Natural killer cell (primary cell): Measurements from ENCODE around the gene APRT. TPM values are rescaled to one million over a fixed set of nuclear protein-coding genes. Genes with fewer than 3 reads are reported as not detected.
A peak's percentile ranks its signal among the peaks of the same experiment; 100 is the strongest.

Experiments
- ATAC-seq, 3 donors: fragments of 150-1000 bp in 2 of 3; fragments of 200-7000 bp in 1 of 3; cut with Tn5 transposase; 1 replicate in 1 of 3; 2 replicates in 2 of 3; pipeline ENCODE4 v1.10.0; 2021; ENCODE audit warnings: mild to moderate bottlenecking in 2 of 3, moderate library complexity in 2 of 3
- DNase-seq, 2 donors: peaks; one replicate each; pipeline versions ENCODE4 v3.0.0 to v3.0.0-alpha.2; 2013 to 2021; ENCODE audit warnings: mixed read lengths in 1 of 2
- H3K27ac ChIP-seq: one replicate; pipeline ENCODE4 v1.5.1; 2013; ENCODE audit warnings: mild to moderate bottlenecking, low read length
- H3K27me3 ChIP-seq: one replicate; pipeline ENCODE4 v1.6.1; 2013; ENCODE audit warnings: low read length; ENCODE audit not compliant: control insufficient read depth, insufficient read depth
- H3K36me3 ChIP-seq: one replicate; pipeline ENCODE4 v1.6.1; 2013; ENCODE audit warnings: low read length; ENCODE audit not compliant: control insufficient read depth, insufficient read depth
- H3K4me1 ChIP-seq: one replicate; pipeline ENCODE4 v1.6.1; 2013; ENCODE audit warnings: low read length; ENCODE audit not compliant: control insufficient read depth, insufficient read depth
- H3K4me3 ChIP-seq: one replicate; pipeline ENCODE4 v1.5.1; 2013; ENCODE audit warnings: low read length
- H3K9me3 ChIP-seq: one replicate; pipeline ENCODE4 v1.6.1; 2013; ENCODE audit warnings: low read length; ENCODE audit not compliant: control insufficient read depth, insufficient read depth
- H3K27ac Mint-ChIP-seq, 2 donors: one replicate each; pipeline ENCODE4 v1.8.0; 2022; ENCODE audit warnings: mild to moderate bottlenecking in 2 of 2, mixed read lengths in 2 of 2, moderate library complexity in 1 of 2
- H3K27me3 Mint-ChIP-seq, 2 donors: one replicate each; pipeline ENCODE4 v1.8.0; 2022; ENCODE audit warnings: low read depth in 2 of 2, mixed read lengths in 2 of 2
- H3K36me3 Mint-ChIP-seq: one replicate; pipeline ENCODE4 v1.8.0; 2022; ENCODE audit warnings: mixed read lengths
- H3K4me1 Mint-ChIP-seq, 2 donors: one replicate each; pipeline ENCODE4 v1.8.0; 2022; ENCODE audit warnings: mixed read lengths in 2 of 2
- H3K4me3 Mint-ChIP-seq: one replicate; pipeline ENCODE4 v1.8.0; 2022; ENCODE audit warnings: mild to moderate bottlenecking, moderate library complexity, mixed read lengths
- H3K9me3 Mint-ChIP-seq, 2 donors: one replicate each; pipeline ENCODE4 v1.8.0; 2022; ENCODE audit warnings: mixed read lengths in 2 of 2
- WGBS: methylation state at CpG from one replicate; pipeline ENCODE4 v1.1.7; 2013; ENCODE audit warnings: missing lambda C conversion rate; ENCODE audit not compliant: insufficient coverage; 5-methylcytosine and 5-hydroxymethylcytosine counted together
- intact Hi-C: fragments of 100-400 bp; cut with micrococcal nuclease; formaldehyde crosslinking; loops from one replicate; pipeline ENCODE4 v1.14.2; 2022
- total RNA-seq, 4 donors: library from RNA; stranded (reverse); fragments of 120-200 nt in 1 of 4; gene quantifications; one replicate each; pipeline versions ENCODE4 v1.2.3 to v1.2.4, GENCODE V29; 2013 to 2022
- TF ChIP-seq, protein P1 (sequence below): fragments of 200-600 bp; IDR thresholded peaks from one replicate; pipeline ENCODE4 v1.8.0; 2022; ENCODE audit warnings: antibody characterized with exemption

Gene APRT
- total RNA-seq, 3 donors from 2014 or later (not counting 1 experiment from before 2014, with no cell fraction given), result 118 to 123 (median 120) TPM

DNA sequence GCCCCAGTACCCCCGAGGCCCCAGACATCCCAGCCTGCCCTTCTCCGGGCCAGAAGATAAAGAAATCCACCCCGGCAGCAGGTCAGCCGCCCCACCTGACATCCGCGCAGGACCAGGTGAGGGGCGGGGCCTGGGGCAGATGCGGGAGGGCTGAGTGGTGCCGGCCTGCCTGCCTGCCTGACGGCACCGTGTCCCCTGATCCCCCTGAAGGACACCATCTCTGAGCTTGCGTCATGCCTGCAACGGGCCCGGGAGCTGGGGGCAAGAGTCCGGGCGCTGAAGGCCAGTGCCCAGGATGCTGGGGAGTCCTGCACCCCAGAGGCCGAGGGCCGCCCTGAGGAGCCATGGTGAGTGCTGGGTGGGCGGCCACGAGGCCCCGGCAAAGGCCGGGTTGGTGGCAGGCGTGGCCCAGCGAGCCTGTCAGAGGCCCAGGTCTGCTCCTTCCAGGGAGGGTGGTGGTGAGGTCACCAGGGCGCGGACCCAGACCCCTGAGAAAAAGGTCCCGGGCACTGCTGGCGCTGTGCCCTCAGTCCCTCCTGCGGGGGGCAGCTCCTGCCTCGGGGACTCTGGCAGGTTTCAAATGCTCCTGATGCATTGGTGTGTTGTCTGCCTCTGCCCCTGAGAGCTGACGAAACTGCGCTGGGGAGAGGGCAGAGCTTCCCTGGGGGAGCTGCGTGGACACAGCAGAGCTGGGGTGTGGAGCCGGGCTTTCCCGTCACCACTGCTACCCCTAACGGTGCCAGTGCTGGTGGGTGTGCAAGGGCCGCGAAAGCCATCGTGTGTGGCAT is 7.0 kb downstream of the APRT start:
- DNase-seq, result no peak
- Mint-ChIP-seq H3K9me3 (no peaks in the 10 kb centered on the region), H3K27me3 (no peaks in the 10 kb centered on the region), H3K36me3 (no peaks in the 10 kb centered on the region), H3K4me1 (peaks cover 0 to 7% of the 10 kb centered on the region in 2 donors), H3K27ac (no peak overlapping the region), H3K4me3 (peak overlapping the region; percentile 67)
- Histone ChIP-seq H3K4me1 (peaks cover 27% of the 10 kb centered on the region), H3K4me3 (no peak overlapping the region), H3K36me3 (peaks cover 8% of the 10 kb centered on the region), H3K9me3 (no peaks in the 10 kb centered on the region), H3K27me3 (no peaks in the 10 kb centered on the region), H3K27ac (no peak overlapping the region)
- TF ChIP-seq, protein P1, sequence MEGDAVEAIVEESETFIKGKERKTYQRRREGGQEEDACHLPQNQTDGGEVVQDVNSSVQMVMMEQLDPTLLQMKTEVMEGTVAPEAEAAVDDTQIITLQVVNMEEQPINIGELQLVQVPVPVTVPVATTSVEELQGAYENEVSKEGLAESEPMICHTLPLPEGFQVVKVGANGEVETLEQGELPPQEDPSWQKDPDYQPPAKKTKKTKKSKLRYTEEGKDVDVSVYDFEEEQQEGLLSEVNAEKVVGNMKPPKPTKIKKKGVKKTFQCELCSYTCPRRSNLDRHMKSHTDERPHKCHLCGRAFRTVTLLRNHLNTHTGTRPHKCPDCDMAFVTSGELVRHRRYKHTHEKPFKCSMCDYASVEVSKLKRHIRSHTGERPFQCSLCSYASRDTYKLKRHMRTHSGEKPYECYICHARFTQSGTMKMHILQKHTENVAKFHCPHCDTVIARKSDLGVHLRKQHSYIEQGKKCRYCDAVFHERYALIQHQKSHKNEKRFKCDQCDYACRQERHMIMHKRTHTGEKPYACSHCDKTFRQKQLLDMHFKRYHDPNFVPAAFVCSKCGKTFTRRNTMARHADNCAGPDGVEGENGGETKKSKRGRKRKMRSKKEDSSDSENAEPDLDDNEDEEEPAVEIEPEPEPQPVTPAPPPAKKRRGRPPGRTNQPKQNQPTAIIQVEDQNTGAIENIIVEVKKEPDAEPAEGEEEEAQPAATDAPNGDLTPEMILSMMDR, result no peak
- WGBS, result 49% methylated on average over 39 of the region's 39 CpGs
- ATAC-seq, result no peak
- intact Hi-C loops, result no loop called here

DNA sequence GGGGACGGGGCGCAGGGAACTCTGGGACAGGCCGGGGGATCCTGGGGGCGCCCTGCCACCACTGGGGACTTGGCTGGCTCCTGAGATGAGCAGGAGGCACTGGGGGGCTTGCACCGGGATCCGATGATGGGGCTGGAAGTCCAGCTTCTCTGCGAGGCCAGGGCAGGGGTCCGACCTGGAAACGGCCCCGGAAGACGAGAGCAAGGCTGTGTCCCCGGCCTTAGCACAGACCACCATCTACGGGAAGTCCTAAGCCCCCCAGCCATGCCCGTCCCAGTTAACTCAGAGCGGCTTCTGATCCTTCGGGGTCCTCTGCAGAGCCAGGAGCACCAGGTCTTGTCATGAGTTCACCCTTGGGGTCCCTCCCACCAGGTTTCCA is 7.6 kb downstream of the APRT start:
- H3K4me1 ChIP-seq, result peaks cover 27% of the 10 kb centered on the region
- intact Hi-C loops, result no loop called here
- Mint-ChIP-seq H3K27ac (peak overlapping the region in 1 of 2 donors; percentile 78), H3K4me3 (peak overlapping the region; percentile 67), H3K9me3 (no peaks in the 10 kb centered on the region), H3K4me1 (peaks cover 0 to 4% of the 10 kb centered on the region in 2 donors), H3K36me3 (no peaks in the 10 kb centered on the region), H3K27me3 (no peaks in the 10 kb centered on the region)
- 2% methylated on average over 16 of the region's 16 CpGs for WGBS
- no peak overlapping the region for H3K4me3 ChIP-seq
- DNase-seq (peak in 1 of 2 donors; percentile 38), ATAC-seq (no peak)
- H3K27me3 ChIP-seq, result no peaks in the 10 kb centered on the region
- peaks cover 2% of the 10 kb centered on the region for H3K36me3 ChIP-seq
- no peak overlapping the region for H3K27ac ChIP-seq
- TF ChIP-seq, protein P1, result no peak
- no peaks in the 10 kb centered on the region for H3K9me3 ChIP-seq

DNA sequence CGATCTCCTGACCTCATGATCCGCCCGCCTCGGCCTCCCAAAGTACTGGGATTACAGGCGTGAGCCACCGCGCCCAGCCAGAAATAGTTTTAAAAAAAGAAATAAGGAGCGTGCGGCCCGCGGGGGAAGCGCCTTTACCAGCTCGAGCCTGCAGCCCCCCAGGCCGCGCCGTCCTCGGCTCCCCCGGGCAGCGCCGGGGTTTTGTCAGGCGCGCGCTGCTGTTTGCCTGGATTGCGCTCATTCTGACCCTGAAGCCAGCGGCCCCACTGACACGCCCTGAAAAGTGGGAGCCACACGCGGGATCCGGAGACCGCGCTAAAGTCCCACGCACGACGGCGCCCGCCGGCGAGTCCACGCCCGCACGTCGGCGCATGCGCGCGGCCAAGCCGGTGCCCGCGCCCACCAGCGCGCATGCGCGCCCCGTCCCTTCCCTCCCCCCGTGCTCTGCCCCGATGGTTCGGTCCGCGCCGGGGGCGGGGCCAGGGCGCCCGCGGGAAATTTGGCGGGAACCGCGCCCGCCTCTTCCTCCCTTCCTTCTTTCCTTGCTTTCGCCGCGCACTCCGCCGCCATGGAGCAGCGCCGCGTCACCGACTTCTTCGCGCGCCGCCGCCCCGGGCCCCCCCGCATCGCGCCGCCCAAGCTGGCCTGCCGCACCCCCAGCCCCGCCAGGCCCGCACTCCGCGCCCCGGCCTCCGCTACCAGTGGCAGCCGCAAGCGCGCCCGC is 8.3 kb downstream of the APRT start, which contains the start of gene CDT1:
Gene CDT1 (plus strand): TSS at position 526 of the 724 bp plus-strand sequence. CDS start 43 bp downstream, at position 569.
- ATAC-seq (peak; percentile 77 to 83 (median 77)), DNase-seq (peak; percentile 83 to 96)
- Histone ChIP-seq H3K27me3 (no peaks in the 10 kb centered on the region), H3K4me3 (peak within 1 kb of the TSS; percentile 75), H3K4me1 (peaks cover 27% of the 10 kb centered on the region), H3K36me3 (no peaks in the 10 kb centered on the region), H3K9me3 (no peaks in the 10 kb centered on the region), H3K27ac (peak within 1 kb of the TSS; percentile 49)
- TF ChIP-seq, protein P1, result no peak
- Mint-ChIP-seq H3K4me3 (peak within 1 kb of the TSS; percentile 88), H3K4me1 (no peaks in the 10 kb centered on the region), H3K36me3 (no peaks in the 10 kb centered on the region), H3K9me3 (no peaks in the 10 kb centered on the region), H3K27me3 (no peaks in the 10 kb centered on the region), H3K27ac (peak within 1 kb of the TSS; percentile 78 to 83)
- intact Hi-C loops, result no loop called here
- under 1% methylated on average over 96 of the region's 98 CpGs for WGBS
